Progenitor cell of endocrine pancreas (in vitro differentiated cells): ENCODE results near the gene EVX1. TPM values are rescaled to one million over a fixed set of nuclear protein-coding genes. Genes with fewer than 3 reads are reported as not detected.
A peak's percentile ranks its signal among the peaks of the same experiment; 100 is the strongest.

Experiments
- DNase-seq: peaks from one replicate; pipeline ENCODE4 v3.0.0; 2021; ENCODE audit warnings: low spot score; ENCODE audit not compliant: unreplicated experiment
- H3K27ac Mint-ChIP-seq: 2 replicates; pipeline ENCODE4 v1.8.0; 2021; ENCODE audit warnings: mild to moderate bottlenecking, moderate library complexity, mixed read lengths
- H3K27me3 Mint-ChIP-seq: 2 replicates; pipeline ENCODE4 v1.8.0; 2021; ENCODE audit warnings: mixed read lengths
- H3K36me3 Mint-ChIP-seq: 2 replicates; pipeline ENCODE4 v1.8.0; 2022; ENCODE audit warnings: mixed read lengths; ENCODE audit not compliant: insufficient read depth
- H3K4me1 Mint-ChIP-seq: 2 replicates; pipeline ENCODE4 v1.8.0; 2021; ENCODE audit warnings: low read depth, mixed read lengths
- H3K4me3 Mint-ChIP-seq: 2 replicates; pipeline ENCODE4 v1.8.0; 2021; ENCODE audit warnings: low read depth, mild to moderate bottlenecking, moderate library complexity, mixed read lengths
- H3K9me3 Mint-ChIP-seq: 2 replicates; pipeline ENCODE4 v1.8.0; 2021; ENCODE audit warnings: low read depth, mixed read lengths
- CTCF ChIP-seq: fragments of 200-600 bp; sonication (generic); IDR thresholded peaks from one replicate; pipeline ENCODE4 v1.5.0; 2021; ENCODE audit warnings: antibody characterized with exemption, mild to moderate bottlenecking; ENCODE audit not compliant: unreplicated experiment
- total RNA-seq: library from RNA; stranded (reverse); gene quantifications from 2 replicates; pipeline ENCODE4 v1.2.1, GENCODE V29; 2021

EVX1 gene
- total RNA-seq, 1 donor from 2014 or later = not detected

- no peak for DNase-seq
- H3K4me1 Mint-ChIP-seq = peaks cover 6% of the 10 kb centered on the region
- H3K4me3 Mint-ChIP-seq = peak overlapping the region; percentile 49
- H3K9me3 Mint-ChIP-seq = no peaks in the 10 kb centered on the region
- H3K27ac Mint-ChIP-seq = peak overlapping the region; percentile 73
- no peak for TF ChIP-seq CTCF
- peaks cover 82% of the 10 kb centered on the region for H3K27me3 Mint-ChIP-seq
- H3K36me3 Mint-ChIP-seq = no peaks in the 10 kb centered on the region
These were observed 9.3 kb downstream of the EVX1 start for GRCh38 chr7:27251652-27252590.

DNA sequence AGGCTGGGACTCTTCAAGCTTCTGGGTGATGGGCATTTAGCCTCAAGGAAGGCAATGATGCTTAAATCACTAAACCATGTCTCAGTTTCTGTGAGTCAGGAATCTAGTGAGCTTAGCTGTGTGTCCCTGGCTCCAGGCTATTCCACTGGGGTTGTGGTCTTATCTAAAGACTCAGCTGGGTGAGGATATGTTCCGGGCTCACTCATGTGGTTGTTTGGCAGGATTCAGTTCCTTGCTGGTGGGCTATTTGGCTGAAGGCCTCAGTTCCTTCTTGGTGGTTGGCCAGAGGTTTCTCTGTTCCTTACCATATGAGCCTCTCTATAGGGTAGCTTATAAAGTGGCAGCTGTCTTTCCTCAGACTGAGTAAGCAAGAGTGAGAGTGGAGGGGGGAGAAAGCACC is 12.0 kb downstream of the EVX1 start:
- H3K27me3 Mint-ChIP-seq = peaks cover 64% of the 10 kb centered on the region
- no peak overlapping the region for H3K4me3 Mint-ChIP-seq
- TF ChIP-seq CTCF = no peak
- H3K9me3 Mint-ChIP-seq = no peaks in the 10 kb centered on the region
- H3K27ac Mint-ChIP-seq = no peak overlapping the region
- DNase-seq = no peak
- no peaks in the 10 kb centered on the region for H3K36me3 Mint-ChIP-seq
- H3K4me1 Mint-ChIP-seq = peaks cover 6% of the 10 kb centered on the region

DNA sequence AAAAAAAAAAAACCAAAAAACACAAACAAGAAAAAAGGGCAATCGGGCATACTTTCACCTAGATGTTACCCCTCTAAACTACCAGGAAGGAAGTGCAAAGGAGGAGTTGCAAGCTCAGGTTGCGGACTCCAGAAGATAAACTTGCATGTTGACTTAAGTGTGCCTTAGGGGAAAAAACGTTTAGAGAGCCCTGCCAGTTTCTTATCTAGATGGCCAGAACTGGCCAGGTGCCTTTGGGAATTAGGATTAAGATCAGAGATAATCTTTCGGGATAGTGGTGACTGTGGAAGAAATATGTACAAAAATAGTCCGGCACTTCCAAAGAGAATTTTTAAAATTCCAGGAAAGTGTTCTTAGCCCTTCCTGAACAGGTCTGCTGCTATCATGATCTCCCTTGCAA is 17.6 kb downstream of the EVX1 start:
- TF ChIP-seq CTCF = no peak
- Mint-ChIP-seq H3K4me1 (no peaks in the 10 kb centered on the region), H3K27me3 (peaks cover 40% of the 10 kb centered on the region), H3K36me3 (no peaks in the 10 kb centered on the region), H3K27ac (no peak overlapping the region), H3K4me3 (no peak overlapping the region), H3K9me3 (no peaks in the 10 kb centered on the region)
- DNase-seq = no peak

DNA sequence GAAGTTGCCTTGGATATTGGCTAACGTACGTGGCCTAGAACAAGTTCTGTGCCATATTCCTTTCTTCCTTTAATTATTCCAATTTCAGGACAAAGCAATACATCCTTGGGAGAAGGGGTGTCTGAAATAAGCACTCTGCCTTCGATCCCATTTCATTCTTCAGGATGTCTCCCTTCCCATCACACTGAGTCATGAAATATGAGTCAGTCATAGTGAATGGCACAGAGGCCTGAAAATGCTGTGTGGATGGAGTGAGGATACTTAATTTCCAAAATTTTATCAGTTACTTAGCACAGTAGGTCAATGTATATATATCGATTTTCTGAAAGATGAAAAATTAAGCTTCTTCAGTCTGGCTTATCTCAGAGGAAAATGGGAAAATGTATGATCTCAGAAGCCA is 19.5 kb downstream of the EVX1 start:
- Mint-ChIP-seq H3K36me3 (no peaks in the 10 kb centered on the region), H3K27ac (no peak overlapping the region), H3K9me3 (no peaks in the 10 kb centered on the region), H3K4me1 (no peaks in the 10 kb centered on the region), H3K27me3 (peaks cover 38% of the 10 kb centered on the region), H3K4me3 (no peak overlapping the region)
- no peak for DNase-seq
- TF ChIP-seq CTCF = no peak

DNA sequence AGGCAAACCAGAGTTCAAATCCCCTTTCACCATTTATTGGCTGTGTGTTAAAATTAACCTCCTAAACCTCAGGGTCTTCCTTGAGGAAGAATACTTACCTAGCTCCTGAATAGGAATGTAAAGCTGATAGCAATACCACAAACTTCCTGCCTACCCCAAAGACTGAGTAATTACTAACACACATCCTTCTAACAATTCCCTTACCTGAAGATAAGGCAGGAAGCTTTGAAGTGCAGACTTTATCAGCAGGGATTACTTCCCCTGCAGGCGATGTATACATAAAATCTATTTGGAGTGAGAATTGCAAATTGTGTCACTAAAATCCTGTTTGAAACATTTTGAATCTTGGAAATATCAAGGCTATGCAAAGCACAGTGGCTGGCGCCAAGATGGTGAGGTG is 21.2 kb downstream of the EVX1 start:
- Mint-ChIP-seq H3K27ac (no peak overlapping the region), H3K4me1 (no peaks in the 10 kb centered on the region), H3K36me3 (no peaks in the 10 kb centered on the region), H3K27me3 (peaks cover 29% of the 10 kb centered on the region), H3K4me3 (no peak overlapping the region), H3K9me3 (no peaks in the 10 kb centered on the region)
- TF ChIP-seq CTCF = no peak
- DNase-seq = no peak
